Superior temporal gyrus (tissue), 1 donor: Measurements from ENCODE around the gene LMF1.

Experiments
- DNase-seq: peaks from one replicate; pipeline ENCODE4 v3.0.0-alpha.2; 2016; ENCODE audit errors: extremely low spot score

LMF1 gene

DNA sequence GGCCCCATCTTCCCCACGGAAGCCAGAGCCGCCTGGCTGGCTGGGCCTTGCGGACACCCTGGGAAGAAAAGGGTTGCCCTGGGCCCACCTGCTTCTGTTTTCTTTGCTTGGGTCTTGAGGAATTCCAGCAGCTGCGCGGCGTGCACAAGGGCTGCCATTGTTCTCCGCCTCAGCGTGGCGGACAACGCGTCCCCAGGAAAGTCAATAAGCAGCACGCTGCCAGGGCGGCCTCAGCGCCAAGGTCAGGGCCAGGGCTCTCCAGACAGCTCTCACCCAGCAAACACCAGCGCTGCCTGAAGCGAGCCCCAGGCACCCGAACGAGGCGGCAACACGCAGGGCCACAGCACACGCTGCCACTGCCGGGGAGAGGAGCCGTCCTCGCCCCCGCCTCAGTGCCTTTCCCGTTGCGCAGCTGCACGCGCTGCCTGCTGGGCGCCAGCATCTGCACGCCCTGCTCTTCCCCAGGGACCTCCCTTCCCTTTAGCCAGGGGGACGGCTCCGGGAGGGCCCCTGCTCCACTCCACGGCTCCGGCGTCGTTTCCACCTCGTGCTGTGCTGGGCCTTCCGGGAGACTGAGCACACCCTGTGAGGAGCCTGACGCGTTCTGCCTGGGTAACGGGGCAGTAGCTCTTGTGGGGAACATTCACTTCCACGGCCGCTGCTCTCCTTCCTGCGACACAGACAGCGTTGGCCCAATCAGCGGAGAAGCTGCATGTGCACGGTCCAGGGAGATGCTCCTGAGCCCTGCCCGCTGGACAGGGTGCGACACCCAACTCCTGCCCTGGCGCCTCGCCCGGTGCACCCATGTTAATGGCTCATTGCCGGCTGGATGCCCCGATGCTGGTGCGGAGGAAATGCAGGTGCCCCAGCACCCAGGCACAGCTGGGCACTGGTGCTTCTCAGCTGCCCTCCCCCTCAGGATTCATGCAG, 57.8 kb downstream of the LMF1 start:
- peak; percentile 92 for DNase-seq

GRCh38 chr16:912322-912683, 58.5 kb downstream of the LMF1 start:
- peak; percentile 63 for DNase-seq

DNA sequence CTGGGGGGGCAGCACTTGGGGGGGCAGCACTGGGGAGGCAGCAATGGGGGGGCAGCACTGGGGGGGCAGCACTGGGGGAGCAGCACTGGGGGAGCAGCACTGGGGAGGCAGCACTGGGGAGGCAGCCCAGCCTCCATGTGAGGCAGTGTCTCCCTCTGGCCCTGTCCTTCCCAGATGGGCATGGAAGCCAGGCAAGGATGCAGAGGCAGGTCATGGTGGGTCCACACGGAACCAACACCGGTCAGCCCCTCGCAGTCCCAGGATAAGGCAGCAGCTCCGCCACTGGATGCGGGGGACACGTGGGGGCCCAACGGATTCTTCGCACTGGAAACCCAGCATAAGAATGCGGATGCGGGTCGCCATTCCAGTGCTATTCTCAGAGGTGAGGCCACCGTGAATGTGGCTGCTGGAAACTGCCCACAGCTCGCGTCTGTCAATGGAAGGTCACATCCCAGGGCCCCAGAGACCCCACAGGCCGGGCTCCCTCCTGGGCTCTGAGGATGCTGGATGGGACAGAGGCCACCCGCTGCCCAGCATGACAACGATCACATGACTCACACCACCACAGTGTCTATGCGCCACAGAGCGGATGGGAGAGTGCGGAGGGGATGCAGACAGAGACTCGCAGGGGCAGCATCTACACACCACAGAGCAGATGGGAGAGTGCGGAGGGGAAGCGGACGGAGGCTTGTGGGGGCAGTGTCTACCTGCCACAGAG, 59.0 kb downstream of the LMF1 start:
- no peak for DNase-seq

DNA sequence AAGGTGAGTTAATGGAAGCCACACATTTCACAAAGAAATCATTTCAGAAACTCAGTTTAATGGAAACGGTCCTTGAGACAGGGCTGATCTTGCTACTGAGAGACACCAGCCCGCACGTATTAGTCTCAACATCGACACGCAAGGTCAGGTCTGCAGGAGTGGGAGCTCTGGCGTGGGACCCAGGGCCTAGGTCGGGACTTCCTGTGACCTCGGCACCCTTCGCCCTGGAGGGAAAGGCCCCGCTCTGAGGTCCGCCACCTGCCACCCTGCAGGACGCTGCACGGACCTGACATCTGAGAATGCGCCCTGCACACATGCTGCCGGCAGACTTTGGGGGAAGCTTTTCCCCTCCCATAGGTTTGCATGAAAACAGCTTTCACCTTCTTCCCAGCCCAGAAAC, 59.7 kb downstream of the LMF1 start:
- no peak for DNase-seq

- no peak for DNase-seq
Observed at GRCh38 chr16:910181-910580, 60.6 kb downstream of the LMF1 start.

DNA sequence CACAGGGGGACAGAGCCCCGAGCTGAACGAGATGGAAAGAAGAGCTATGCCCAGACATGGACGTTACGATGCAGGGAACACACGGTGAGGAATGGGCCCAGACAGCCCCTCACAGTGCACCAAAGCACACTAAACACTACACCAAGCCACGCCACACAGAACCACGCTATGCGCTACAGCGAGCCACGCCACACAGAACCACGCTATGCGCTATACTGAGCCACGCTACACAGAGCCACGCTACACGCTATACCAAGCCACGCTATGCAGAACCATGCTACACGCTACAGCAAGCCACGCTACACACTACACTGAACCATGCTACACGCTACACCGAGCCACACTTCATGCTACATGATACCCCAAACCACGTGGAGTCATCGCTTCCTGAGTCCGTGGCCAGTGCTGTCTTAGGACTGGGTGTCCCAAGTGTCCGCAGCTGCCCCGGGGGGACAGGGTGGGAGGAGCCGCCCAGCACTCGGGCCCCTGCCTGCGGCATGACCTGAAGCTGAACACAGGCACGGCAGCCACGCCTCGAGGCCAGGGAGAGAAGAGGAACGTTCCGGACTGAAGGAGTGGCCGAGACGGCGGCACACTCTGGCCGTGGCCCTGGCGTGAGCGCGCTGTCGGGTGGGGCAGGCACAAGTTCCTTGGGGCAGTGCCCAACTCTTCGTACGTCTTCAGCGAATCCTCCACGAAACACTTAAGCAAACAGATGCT, 61.3 kb downstream of the LMF1 start:
- no peak for DNase-seq

DNA sequence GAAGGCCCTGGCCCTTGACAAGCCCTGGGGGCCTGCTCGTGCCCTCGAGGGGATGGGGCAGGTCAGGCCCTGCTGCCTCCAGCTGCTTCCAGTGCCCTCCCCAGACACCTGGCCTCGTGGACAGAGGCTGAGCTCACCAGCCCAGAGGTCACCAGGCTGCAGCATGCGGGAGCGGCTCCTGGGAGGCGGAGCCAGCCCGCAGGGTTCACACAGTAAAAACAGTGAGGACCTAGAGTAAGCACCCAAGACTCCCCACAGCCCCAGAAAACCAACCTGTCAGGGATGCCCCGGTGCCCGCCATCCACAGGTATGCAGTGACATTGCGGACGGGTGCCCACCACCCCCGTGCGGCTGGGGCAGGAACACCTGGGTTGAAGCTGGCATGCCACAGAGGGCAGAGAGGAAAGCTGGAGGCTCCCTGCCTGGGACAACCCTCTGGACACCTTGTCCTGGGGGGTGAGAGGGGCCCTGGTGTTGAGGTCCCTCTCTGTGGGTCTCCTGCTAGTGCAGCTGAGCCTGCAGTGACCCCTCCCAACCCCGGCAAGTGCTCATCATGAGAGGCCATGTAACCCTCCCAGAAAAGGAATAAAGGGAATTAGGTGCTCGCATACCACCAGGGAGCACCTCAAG, 62.1 kb downstream of the LMF1 start:
- no peak for DNase-seq

DNA sequence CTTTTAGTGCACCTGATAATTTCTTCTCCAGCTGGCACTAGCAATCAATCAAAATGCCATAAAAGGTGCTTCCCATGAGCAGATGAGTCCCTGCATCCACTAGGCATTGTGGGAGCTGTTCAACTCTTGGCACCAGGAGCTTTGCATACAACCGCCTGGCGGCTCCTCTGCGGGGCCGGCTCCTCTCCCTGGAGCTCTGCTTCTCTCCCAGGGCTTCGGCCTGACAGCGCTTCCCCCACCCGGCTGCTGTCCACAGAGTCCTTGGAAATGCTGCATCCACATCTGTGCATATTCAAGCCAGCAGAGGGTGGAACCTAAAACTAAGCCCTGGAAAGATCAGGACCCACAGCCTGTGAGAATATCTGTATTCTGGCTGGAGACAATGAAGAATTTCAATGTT, 62.9 kb downstream of the LMF1 start:
- peak; percentile 51 for DNase-seq

GRCh38 chr16:907361-907760, 63.4 kb downstream of the LMF1 start:
- no peak for DNase-seq

- no peak for DNase-seq
Observed at GRCh38 chr16:906296-906695, 64.5 kb downstream of the LMF1 start.

- DNase-seq: no peak
Observed at GRCh38 chr16:901715-902601, 68.8 kb downstream of the LMF1 start.

DNA sequence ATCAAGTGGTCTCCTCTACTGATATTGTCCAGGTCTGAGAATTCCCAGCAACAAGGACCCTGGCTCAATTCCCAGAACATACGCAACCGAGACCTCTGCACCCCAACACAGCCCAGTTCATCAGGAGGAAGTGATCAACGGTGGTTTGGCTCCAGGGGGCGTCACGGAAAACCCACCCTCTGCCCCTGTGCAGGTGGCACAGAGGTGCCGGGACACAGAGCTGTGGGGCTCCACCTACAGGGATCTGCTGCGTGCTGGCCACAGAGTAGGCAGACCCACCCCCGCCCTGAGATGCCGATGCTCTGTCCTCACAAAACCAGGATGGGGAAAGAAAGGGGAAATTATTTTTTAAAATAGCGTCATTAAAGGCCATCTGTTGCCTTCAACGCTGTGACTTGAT, 69.6 kb downstream of the LMF1 start:
- DNase-seq: no peak

- DNase-seq: no peak
Observed at GRCh38 chr16:900211-900610, 70.6 kb downstream of the LMF1 start.

DNA sequence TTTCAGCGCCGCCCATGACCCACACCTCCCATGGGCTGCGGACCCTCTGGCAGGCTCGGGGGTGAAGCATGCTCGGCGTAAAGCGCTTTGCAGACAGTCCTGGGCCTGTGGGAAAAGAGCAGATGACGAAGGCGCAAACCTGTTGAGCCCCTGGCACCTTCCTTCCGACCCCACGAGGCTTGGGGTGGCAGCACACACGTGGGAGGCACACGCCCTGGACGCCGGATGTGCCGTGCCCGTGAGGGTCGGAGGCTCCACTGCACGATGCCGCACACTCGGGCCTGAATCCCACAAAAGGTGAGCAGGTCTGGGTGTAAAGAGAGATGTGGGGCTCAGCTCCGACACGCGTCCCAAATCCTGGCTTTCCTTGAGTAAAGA, 71.1 kb downstream of the LMF1 start:
- DNase-seq: no peak

DNA sequence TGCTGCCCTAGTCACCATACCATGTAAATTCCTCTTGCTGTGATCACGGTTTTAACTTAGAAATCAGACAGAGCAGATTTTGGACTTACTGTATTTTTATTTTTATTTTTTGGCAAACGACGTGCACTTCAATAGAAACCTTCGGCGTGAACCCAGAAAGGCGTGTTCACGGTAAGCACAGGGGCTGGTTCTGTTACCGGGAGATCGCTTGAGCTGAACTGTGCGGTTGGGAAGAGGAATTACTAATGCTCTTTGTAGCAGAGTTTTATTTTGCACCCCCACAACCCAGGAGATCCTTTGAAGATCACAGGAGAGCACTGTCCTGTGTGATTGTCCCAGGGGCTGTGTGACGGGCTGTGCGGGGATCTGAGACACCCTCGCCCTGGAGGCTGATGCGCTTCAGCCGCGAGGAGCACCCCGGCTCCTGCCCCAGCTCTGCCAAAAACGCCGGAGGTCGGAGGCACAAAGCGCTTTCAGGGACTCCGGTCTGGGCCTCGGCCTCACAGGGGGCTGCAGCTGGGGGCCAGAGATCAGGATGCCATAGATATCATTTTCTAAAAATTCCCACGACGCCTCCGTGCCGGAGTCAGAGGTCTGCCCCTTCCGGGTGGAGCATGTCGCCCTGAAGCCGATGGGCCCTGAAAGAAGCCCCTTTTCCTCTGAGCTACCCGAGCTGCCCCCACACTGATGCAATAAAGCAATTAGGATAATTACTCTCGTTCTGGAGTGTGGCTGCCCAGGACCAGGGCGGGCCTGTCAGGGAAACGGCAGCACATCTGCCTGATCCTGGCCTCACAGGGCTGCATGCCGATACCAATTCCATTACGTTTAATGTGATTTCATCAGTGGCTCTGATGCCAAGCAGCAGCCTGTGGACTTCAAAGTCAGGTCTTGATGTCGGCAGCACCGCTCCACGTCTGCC, 71.8 kb downstream of the LMF1 start:
- no peak for DNase-seq

GRCh38 chr16:898216-898615, 72.6 kb downstream of the LMF1 start:
- DNase-seq: no peak

GRCh38 chr16:897701-898100, 73.1 kb downstream of the LMF1 start:
- no peak for DNase-seq

DNA sequence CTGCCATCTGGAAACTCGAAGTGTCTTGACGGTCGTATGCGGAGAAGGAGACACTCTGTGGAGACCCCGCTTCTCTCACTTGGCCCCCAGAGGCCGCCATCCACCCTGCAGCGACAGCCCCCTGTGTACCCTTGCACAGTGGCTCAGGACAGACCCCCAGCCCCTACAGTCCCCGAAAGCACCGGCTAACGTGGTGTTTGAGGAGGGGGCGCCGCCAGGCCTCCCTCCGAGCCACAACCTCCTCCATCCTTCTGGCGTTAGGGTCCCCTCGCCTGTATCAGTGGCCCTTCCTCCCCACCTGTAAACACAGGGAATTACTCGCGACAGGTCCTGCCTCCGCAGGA, 73.6 kb downstream of the LMF1 start:
- no peak for DNase-seq

DNA sequence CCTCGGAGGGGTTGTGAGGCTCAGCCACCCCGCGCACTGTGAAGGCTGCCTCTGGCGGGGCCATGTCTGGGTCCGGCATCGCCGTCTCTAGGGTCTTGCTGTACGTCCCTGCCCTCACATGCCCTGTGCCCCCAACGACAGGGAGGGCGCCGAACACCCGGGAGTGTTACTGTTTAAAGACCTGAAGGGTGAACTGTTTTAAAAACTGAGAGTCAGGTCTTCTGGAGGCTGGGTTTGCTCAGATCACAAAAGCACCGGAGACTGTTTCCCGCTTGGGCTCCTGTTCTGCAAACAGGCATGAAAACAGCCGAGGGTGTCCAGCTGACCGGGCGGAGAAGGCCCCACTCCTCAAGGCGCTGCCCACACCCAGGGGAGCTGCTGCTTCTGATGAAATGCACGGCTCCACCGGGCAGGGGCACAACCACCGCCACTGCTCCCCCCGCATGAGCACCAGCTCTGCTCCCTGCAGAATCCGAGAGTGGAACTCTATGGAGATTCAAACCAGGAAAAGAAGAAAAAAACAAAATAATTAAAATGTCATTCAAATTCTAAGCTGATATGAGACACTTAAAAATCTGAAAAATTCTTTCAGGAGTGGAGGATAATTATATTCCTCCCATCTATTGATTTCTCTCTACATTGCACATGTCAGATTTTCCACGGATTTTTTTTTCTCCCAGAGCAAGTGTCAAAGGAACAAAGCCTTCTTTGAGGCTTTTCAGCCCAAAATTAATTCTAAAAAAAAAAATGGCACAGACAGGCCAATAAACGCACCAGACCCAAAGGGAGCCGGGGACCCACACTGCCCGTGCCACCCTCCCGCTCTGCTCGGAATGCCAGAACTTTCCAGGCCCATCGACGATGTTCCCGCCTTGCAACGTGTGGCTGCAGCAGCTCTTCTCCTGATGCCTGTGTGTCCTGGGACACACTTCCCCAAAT, 74.3 kb downstream of the LMF1 start:
- DNase-seq: peak; percentile 79
